Adrenal gland (tissue), 12 donors: ENCODE measurements around the gene ZNF813. TPM values are rescaled to one million over a fixed set of nuclear protein-coding genes. Genes with fewer than 3 reads are reported as not detected.
"Not testable (repeated sequence)": the region's sequence is repeated elsewhere in the genome, so short reads cannot be mapped to it uniquely, and the experiment has no call there.

Experiments used
- DNase-seq, 7 donors: peaks; one replicate each; pipeline ENCODE4 v3.0.0-alpha.2; 2019 to 2020
- H3K27ac ChIP-seq, 5 donors: fragments of 200-600 bp; sonication (generic) in 4 of 5; 1 replicate in 3 of 5; 2 replicates in 2 of 5; pipeline versions ENCODE4 v1.5.1 to v1.8.0; 2016 to 2020; ENCODE audit warnings: mild to moderate bottlenecking in 1 of 5
- H3K27me3 ChIP-seq: fragments of 200-600 bp; 2 replicates; pipeline ENCODE4 v1.8.0; 2021
- H3K36me3 ChIP-seq, 2 donors: fragments of 200-600 bp; replicated peaks in 1 of 2; 1 replicate in 1 of 2; 2 replicates in 1 of 2; pipeline versions ENCODE4 v1.5.1 to v1.8.0; 2018 to 2022
- H3K4me1 ChIP-seq, 2 donors: fragments of 200-600 bp; replicated peaks in 1 of 2; 1 replicate in 1 of 2; 2 replicates in 1 of 2; pipeline versions ENCODE4 v1.5.1 to v1.8.0; 2018 to 2021
- H3K4me3 ChIP-seq, 4 donors: fragments of 200-600 bp; sonication (generic) in 3 of 4; one replicate each; pipeline ENCODE4 v1.5.1; 2016 to 2018
- H3K9me3 ChIP-seq, 3 donors: fragments of 200-600 bp; sonication (generic) in 1 of 3; replicated peaks in 1 of 3; 1 replicate in 2 of 3; 2 replicates in 1 of 3; pipeline versions ENCODE4 v1.5.1 to v1.8.0; 2016 to 2021
- POLR2A ChIP-seq, 2 donors: fragments of 450-650 bp; IDR thresholded peaks; one replicate each; pipeline ENCODE4 v1.6.1; 2017; ENCODE audit warnings: antibody characterized with exemption in 2 of 2, mild to moderate bottlenecking in 2 of 2, moderate library complexity in 1 of 2
- WGBS, 4 donors: extraction: QIAGEN DNeasy Blood & Tissue Kit in 2 of 4; methylation state at CpG; one replicate each; pipeline versions ENCODE4 v1.1.5 to v1.1.7; 2013 to 2017; 5-methylcytosine and 5-hydroxymethylcytosine counted together
- intact Hi-C, 2 donors: fragments of 100-400 bp; cut with DNase I; formaldehyde crosslinking; loops; one replicate each; pipeline versions ENCODE4 v1.14.1 to v1.15.0; 2022 to 2023
- polyA plus RNA-seq, 3 donors: library from polyadenylated mRNA; stranded (reverse); fragments of 200-250 nt in 2 of 3; fragments of 350-450 nt in 1 of 3; fragmentation: Illumina TruSeq in 1 of 3; extraction: RNeasy Lipid Tissue Mini Kit (QIAGEN cat#74804) in 1 of 3; gene quantifications; one replicate each; pipeline ENCODE4 v1.2.3, GENCODE V29; 2013 to 2014
- total RNA-seq, 9 donors: library from RNA; depleted of rRNA in 4 of 9; stranded (reverse); fragments of >200 nt in 4 of 9; fragments of 120-200 nt in 1 of 9; fragmentation: NEBNext Ultra II Directional in 1 of 9; extraction: Animal tissue kit (Norgen Biotek cat#: 25700) in 1 of 9; gene quantifications; one replicate each; pipeline versions ENCODE4 v1.1.0 to v1.2.4, GENCODE V29; 2013 to 2023
- TF ChIP-seq, protein P1 (sequence below), 6 experiments: fragments of 450-650 bp in 4 of 6; fragments of 200-600 bp in 2 of 6; sonication (generic) in 1 of 6; IDR thresholded peaks; 1 replicate in 5 of 6; 2 replicates in 1 of 6; pipeline versions ENCODE4 v1.5.1 to v1.8.0; 2016 to 2021; ENCODE audit warnings: antibody characterized with exemption in 6 of 6, mild to moderate bottlenecking in 2 of 6, moderate library complexity in 1 of 6
- donor health status: healthy with polysubstance abuse.
- donor health status: Bipolar disorder and iron deficiency.
- donor health status: DM: yes; HTN: yes; CAD: no.
- donor health status: DM: no; HTN: no; CAD: no.
- donor health status: DM: no; HTN: no; CAD: no.
- donor health status: DM: yes; HTN: yes; CAD: no.

The ZNF813 gene
- total and polyA plus RNA-seq, 12 donors, result 0.51 to 6.4 (median 2.5) TPM

DNA sequence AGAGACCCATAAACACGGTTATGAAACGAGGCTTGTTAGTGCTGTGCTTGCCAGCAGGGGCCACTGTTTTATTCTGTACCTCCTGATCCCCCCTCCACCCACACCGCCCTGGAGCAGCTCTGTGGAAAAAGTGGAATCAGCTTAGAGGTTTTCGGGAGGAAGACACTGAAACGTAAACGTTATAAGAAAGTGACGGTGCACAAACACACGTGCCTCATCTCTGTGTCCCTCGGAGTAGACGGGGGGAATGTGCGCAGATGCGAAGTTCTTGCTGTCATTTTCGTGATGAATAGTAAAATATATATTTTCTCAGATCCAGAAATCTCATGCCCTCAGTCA, 36.8 kb downstream of the ZNF813 start:
- H3K27me3 ChIP-seq, intact Hi-C loops, H3K36me3 ChIP-seq, H3K4me1 ChIP-seq, H3K9me3 ChIP-seq: not testable (repeated sequence)
- TF ChIP-seq, protein P1, sequence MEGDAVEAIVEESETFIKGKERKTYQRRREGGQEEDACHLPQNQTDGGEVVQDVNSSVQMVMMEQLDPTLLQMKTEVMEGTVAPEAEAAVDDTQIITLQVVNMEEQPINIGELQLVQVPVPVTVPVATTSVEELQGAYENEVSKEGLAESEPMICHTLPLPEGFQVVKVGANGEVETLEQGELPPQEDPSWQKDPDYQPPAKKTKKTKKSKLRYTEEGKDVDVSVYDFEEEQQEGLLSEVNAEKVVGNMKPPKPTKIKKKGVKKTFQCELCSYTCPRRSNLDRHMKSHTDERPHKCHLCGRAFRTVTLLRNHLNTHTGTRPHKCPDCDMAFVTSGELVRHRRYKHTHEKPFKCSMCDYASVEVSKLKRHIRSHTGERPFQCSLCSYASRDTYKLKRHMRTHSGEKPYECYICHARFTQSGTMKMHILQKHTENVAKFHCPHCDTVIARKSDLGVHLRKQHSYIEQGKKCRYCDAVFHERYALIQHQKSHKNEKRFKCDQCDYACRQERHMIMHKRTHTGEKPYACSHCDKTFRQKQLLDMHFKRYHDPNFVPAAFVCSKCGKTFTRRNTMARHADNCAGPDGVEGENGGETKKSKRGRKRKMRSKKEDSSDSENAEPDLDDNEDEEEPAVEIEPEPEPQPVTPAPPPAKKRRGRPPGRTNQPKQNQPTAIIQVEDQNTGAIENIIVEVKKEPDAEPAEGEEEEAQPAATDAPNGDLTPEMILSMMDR (IDR thresholded peaks at IDR 0.05), result peak in 4 of 6 experiments; percentile 12 to 36 (median 28)
- peak in 2 of 7 donors; percentile 32 to 38 for DNase-seq
- Histone ChIP-seq H3K27ac (peak overlapping the region in 2 of 5 donors; percentile 69 to 82), H3K4me3 (peak overlapping the region in 1 of 4 donors; percentile 41)
- WGBS, 4 donors, result 8 to 10% (median 10%) methylated on average over 11 to 12 of the region's 13 CpGs

DNA sequence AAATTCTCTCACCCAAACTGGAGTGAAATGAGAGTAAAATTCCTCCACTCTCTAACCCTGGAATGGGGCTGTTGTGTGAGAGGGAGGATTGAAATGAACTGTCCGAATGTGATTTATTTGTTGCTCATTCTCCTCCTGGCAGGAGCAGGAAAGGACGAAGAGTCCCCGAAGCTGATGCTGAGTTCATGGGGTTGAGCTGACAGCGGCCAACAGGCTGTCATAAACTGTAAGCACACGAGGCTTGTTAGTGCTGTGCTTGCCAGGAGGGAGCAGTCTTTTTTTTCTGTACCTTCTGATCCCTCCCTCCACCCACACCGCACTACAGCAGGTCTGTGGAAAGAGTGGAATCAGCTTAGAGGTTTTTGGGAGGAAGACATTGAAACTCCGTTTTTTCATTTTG, 37.4 kb downstream of the ZNF813 start:
- no peaks in the 10 kb centered on the region for H3K9me3 ChIP-seq
- H3K4me3 ChIP-seq, result peak overlapping the region in 1 of 4 donors; percentile 41
- peak overlapping the region in 2 of 5 donors; percentile 69 to 82 for H3K27ac ChIP-seq
- TF ChIP-seq, protein P1 (IDR thresholded peaks at IDR 0.05), result no peak
- no peak for TF ChIP-seq POLR2A (IDR thresholded peaks at IDR 0.05)
- H3K27me3 ChIP-seq, result no peaks in the 10 kb centered on the region
- no peaks in the 10 kb centered on the region for H3K36me3 ChIP-seq
- WGBS, 4 donors, result 19 to 27% (median 22%) methylated on average over 7 of the region's 7 CpGs
- intact Hi-C loops, result no loop called here
- peaks cover 0 to 4% of the 10 kb centered on the region in 2 donors for H3K4me1 ChIP-seq
- peak in 5 of 7 donors; percentile 24 to 64 (median 34) for DNase-seq

DNA sequence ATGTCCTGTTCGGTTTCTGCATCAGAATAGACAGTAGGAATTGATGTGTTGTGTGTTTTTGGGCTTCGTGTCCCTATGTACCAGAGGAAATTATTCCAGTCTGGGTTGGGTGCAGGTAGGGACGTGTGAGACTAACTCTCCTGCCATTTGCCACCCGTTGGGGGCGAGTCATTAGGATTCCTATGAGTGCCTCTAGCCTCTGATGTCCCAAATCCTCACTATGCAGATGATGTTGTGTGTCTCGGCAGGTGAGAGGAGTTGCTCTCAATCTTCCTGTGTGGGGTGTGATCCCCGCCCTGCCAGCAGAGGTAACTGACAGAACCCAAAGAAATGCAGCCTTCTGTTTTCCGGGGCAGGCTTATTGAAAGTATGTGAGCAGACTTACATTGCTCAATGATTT, 39.2 kb downstream of the ZNF813 start:
- Histone ChIP-seq H3K4me1 (peaks cover 0 to 4% of the 10 kb centered on the region in 2 donors), H3K36me3 (no peaks in the 10 kb centered on the region), H3K27me3 (no peaks in the 10 kb centered on the region), H3K9me3 (no peaks in the 10 kb centered on the region), H3K4me3 (no peak overlapping the region), H3K27ac (no peak overlapping the region)
- no peak for DNase-seq
- intact Hi-C loops, result no loop called here
- WGBS, 4 donors, result 60 to 70% (median 67%) methylated on average over 7 to 8 of the region's 8 CpGs
- TF ChIP-seq POLR2A (IDR thresholded peaks at IDR 0.05), result no peak
- TF ChIP-seq, protein P1 (IDR thresholded peaks at IDR 0.05), result no peak

DNA sequence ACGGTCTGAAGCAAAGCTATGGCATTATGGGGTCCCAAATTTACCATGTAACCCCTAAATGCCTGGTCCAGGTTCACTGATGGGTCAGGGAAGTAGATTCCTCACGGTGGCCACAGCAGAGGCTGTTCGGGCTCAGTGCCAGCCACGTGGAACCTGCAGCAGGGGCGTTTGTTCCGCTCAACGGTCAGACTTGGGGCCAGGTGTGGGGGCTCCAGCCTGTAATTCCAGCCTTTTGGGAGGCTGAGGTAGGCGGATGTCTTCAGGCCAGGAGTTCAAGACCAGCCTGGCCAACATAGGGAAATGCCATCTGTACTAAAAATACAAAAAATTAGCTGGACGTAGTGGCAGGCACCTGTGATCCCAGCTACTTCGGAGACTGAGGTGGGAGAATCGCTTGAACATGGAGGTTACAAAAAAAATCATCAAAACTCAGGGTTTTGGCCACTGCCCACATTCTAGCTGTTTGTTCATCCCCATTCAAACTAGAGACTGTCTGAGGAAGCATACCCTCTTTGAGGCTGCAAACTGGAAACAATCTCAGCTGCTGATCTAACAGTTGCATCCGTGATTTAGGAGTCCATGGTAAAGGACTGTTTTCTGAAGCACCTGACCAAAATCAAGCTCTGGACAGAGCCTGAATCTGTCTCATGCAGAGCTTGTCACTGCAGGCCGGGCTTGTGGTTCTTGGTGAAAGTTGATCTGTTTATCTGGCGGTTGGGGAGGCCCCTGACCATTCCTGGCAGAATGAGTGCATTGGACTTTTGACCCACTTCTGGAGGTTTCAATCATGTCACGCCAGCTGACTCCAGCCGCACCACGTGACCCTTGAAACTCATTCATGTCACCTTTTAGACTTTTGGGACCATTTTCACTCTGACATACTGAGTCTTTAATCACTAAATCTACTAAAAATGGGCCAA, 40.2 kb downstream of the ZNF813 start:
- WGBS, 4 donors, result 64 to 73% (median 67%) methylated on average over 14 to 17 of the region's 17 CpGs

More for the DNA sequence above, 40.2 kb downstream of the ZNF813 start:
- Histone ChIP-seq H3K4me1 (peaks cover 0 to 4% of the 10 kb centered on the region in 2 donors), H3K9me3 (no peaks in the 10 kb centered on the region), H3K4me3 (no peak overlapping the region), H3K27ac (peak overlapping the region in 2 of 5 donors; percentile 34 to 40), H3K27me3 (no peaks in the 10 kb centered on the region), H3K36me3 (no peaks in the 10 kb centered on the region)
- no peak for TF ChIP-seq POLR2A (IDR thresholded peaks at IDR 0.05)
- TF ChIP-seq, protein P1 (IDR thresholded peaks at IDR 0.05), result no peak
- peak in 1 of 7 donors; percentile 17 for DNase-seq
- intact Hi-C loops, result no loop called here
